Activated CD8-positive, alpha-beta memory T cell treated with anti-CD3 and anti-CD28 coated beads, Interleukin-2, amount 10 ng/mL, durations not matched to agents 7 days and 5 days (primary cell): Measurements from ENCODE around the gene METTL1. TPM values are rescaled to one million over a fixed set of nuclear protein-coding genes. Genes with fewer than 3 reads are reported as not detected.

Experiments
- ATAC-seq: fragments of 150-1000 bp; cut with Tn5 transposase; one replicate; pipeline ENCODE4 v1.10.0; 2021; ENCODE audit warnings: moderate library complexity
- CTCF ChIA-PET: fragments of 350-600 bp; sonication (Branson Sonifier 250); formaldehyde crosslinking; loops from one replicate; lab custom pipeline; 2021; ENCODE audit warnings: antibody characterized with exemption; lab: Charles Lee
- DNase-seq: peaks from one replicate; pipeline ENCODE4 v3.0.0-alpha.2; 2020
- H3K27ac Mint-ChIP-seq: one replicate; pipeline ENCODE4 v1.8.0; 2021; ENCODE audit warnings: mild to moderate bottlenecking, mixed read lengths
- H3K27me3 Mint-ChIP-seq: one replicate; pipeline ENCODE4 v1.8.0; 2021; ENCODE audit warnings: mixed read lengths
- H3K36me3 Mint-ChIP-seq: one replicate; pipeline ENCODE4 v1.8.0; 2021; ENCODE audit warnings: mild to moderate bottlenecking, mixed read lengths
- H3K4me1 Mint-ChIP-seq: one replicate; pipeline ENCODE4 v1.8.0; 2021; ENCODE audit warnings: mixed read lengths
- H3K4me3 Mint-ChIP-seq: one replicate; pipeline ENCODE4 v1.8.0; 2021; ENCODE audit warnings: mild to moderate bottlenecking, moderate library complexity, mixed read lengths
- H3K9me3 Mint-ChIP-seq: one replicate; pipeline ENCODE4 v1.8.0; 2022; ENCODE audit warnings: low read depth, mixed read lengths
- total RNA-seq, 2 experiments: library from RNA; stranded (reverse); gene quantifications; one replicate each; pipeline ENCODE4 v1.2.3, GENCODE V29; 2021

The METTL1 gene
- total RNA-seq, 2 experiments from 2014 or later, result 22.1 to 32.1 TPM

- Mint-ChIP-seq H3K27ac (no peak overlapping the region), H3K27me3 (no peaks in the 10 kb centered on the region), H3K36me3 (peaks cover 40% of the 10 kb centered on the region), H3K9me3 (no peaks in the 10 kb centered on the region), H3K4me1 (peaks cover 14% of the 10 kb centered on the region), H3K4me3 (no peak overlapping the region)
- CTCF ChIA-PET, result interaction anchor here (1.0 kb wide), 1 partner anchor 16 kb away, joined by 3 read pairs; no protein-coding TSS in a partner anchor
- ATAC-seq (no peak), DNase-seq (no peak)
Measured at GRCh38 chr12:57735198-57735855, 36.6 kb downstream of the METTL1 start.

- peaks cover 47% of the 10 kb centered on the region for H3K36me3 Mint-ChIP-seq
- peak overlapping the region; percentile 9 for H3K27ac Mint-ChIP-seq
- no peaks in the 10 kb centered on the region for H3K27me3 Mint-ChIP-seq
- H3K4me1 Mint-ChIP-seq, result peaks cover 8% of the 10 kb centered on the region
- ATAC-seq, result no peak
- H3K4me3 Mint-ChIP-seq, result no peak overlapping the region
- DNase-seq, result no peak
- CTCF ChIA-PET, result no interaction called here
- H3K9me3 Mint-ChIP-seq, result no peaks in the 10 kb centered on the region
Measured at GRCh38 chr12:57734591-57734990, 37.3 kb downstream of the METTL1 start.

GRCh38 chr12:57733928-57734327 lies 38.0 kb downstream of the METTL1 start:
- H3K36me3 Mint-ChIP-seq, result peaks cover 45% of the 10 kb centered on the region
- H3K27me3 Mint-ChIP-seq, result no peaks in the 10 kb centered on the region

GRCh38 chr12:57732726-57733593 lies 38.9 kb downstream of the METTL1 start:
- Mint-ChIP-seq H3K4me3 (no peak overlapping the region), H3K27me3 (no peaks in the 10 kb centered on the region), H3K27ac (peak overlapping the region; percentile 7), H3K4me1 (no peaks in the 10 kb centered on the region), H3K36me3 (peaks cover 51% of the 10 kb centered on the region), H3K9me3 (no peaks in the 10 kb centered on the region)
- DNase-seq (no peak), ATAC-seq (no peak)
- CTCF ChIA-PET, result interaction anchor here (1.3 to 3.1 kb wide), 2 partner anchors 8 to 25 kb away, joined by 3 to 13 read pairs; no protein-coding TSS in a partner anchor

More at GRCh38 chr12:57733928-57734327, 38.0 kb downstream of the METTL1 start:
- DNase-seq (no peak), ATAC-seq (no peak)
- Mint-ChIP-seq H3K27ac (no peak overlapping the region), H3K4me3 (no peak overlapping the region), H3K4me1 (peaks cover 1% of the 10 kb centered on the region), H3K9me3 (no peaks in the 10 kb centered on the region)
- CTCF ChIA-PET, result interaction anchor here (3.1 kb wide), 1 partner anchor 7 kb away, joined by 13 read pairs; no protein-coding TSS in a partner anchor

- H3K27ac Mint-ChIP-seq, result peak overlapping the region; percentile 47
- no peak overlapping the region for H3K4me3 Mint-ChIP-seq
- H3K36me3 Mint-ChIP-seq, result peaks cover 57% of the 10 kb centered on the region
Measured at GRCh38 chr12:57732270-57732669, 39.6 kb downstream of the METTL1 start.

GRCh38 chr12:57731411-57732080 lies 40.4 kb downstream of the METTL1 start:
- DNase-seq (no peak), ATAC-seq (no peak)
- H3K27ac Mint-ChIP-seq, result no peak overlapping the region
- H3K4me3 Mint-ChIP-seq, result no peak overlapping the region
- no peaks in the 10 kb centered on the region for H3K27me3 Mint-ChIP-seq
- no peaks in the 10 kb centered on the region for H3K4me1 Mint-ChIP-seq
- CTCF ChIA-PET, result interaction anchor here (0.9 to 3.1 kb wide), 3 partner anchors 9 to 13 kb away, joined by 3 to 13 read pairs (median 3); no protein-coding TSS in a partner anchor
- no peaks in the 10 kb centered on the region for H3K9me3 Mint-ChIP-seq
- H3K36me3 Mint-ChIP-seq, result peaks cover 58% of the 10 kb centered on the region

More at GRCh38 chr12:57732270-57732669, 39.6 kb downstream of the METTL1 start:
- Mint-ChIP-seq H3K4me1 (no peaks in the 10 kb centered on the region), H3K27me3 (no peaks in the 10 kb centered on the region), H3K9me3 (no peaks in the 10 kb centered on the region)
- ATAC-seq (no peak), DNase-seq (no peak)
- CTCF ChIA-PET, result interaction anchor here (0.9 to 3.1 kb wide), 4 partner anchors 9 to 24 kb away, joined by 3 to 13 read pairs (median 3); no protein-coding TSS in a partner anchor

- Mint-ChIP-seq H3K36me3 (peaks cover 58% of the 10 kb centered on the region), H3K4me3 (no peak overlapping the region), H3K4me1 (no peaks in the 10 kb centered on the region), H3K27me3 (no peaks in the 10 kb centered on the region), H3K9me3 (no peaks in the 10 kb centered on the region), H3K27ac (no peak overlapping the region)
- no peak for ATAC-seq
- no peak for DNase-seq
- CTCF ChIA-PET, result interaction anchor here (1.4 to 3.1 kb wide), 2 partner anchors 11 to 12 kb away, joined by 3 to 13 read pairs; no protein-coding TSS in a partner anchor
Measured at GRCh38 chr12:57730336-57731067, 41.4 kb downstream of the METTL1 start.

- CTCF ChIA-PET, result no interaction called here
- no peaks in the 10 kb centered on the region for H3K27me3 Mint-ChIP-seq
- ATAC-seq, result no peak
Measured at GRCh38 chr12:57729321-57729844, 42.5 kb downstream of the METTL1 start.

GRCh38 chr12:57727758-57728395 lies 44.0 kb downstream of the METTL1 start:
- DNase-seq, result peak; percentile 31
- Mint-ChIP-seq H3K4me3 (no peak overlapping the region), H3K9me3 (no peaks in the 10 kb centered on the region), H3K27me3 (no peaks in the 10 kb centered on the region), H3K27ac (peak overlapping the region; percentile 57), H3K36me3 (peaks cover 49% of the 10 kb centered on the region), H3K4me1 (peaks cover 2% of the 10 kb centered on the region)
- CTCF ChIA-PET, result no interaction called here
- ATAC-seq, result no peak

More at GRCh38 chr12:57729321-57729844, 42.5 kb downstream of the METTL1 start:
- peak; percentile 37 for DNase-seq
- no peak overlapping the region for H3K27ac Mint-ChIP-seq
- peaks cover 57% of the 10 kb centered on the region for H3K36me3 Mint-ChIP-seq
- H3K4me1 Mint-ChIP-seq, result peaks cover 2% of the 10 kb centered on the region
- no peaks in the 10 kb centered on the region for H3K9me3 Mint-ChIP-seq
- H3K4me3 Mint-ChIP-seq, result no peak overlapping the region

GRCh38 chr12:57726884-57727757 lies 44.8 kb downstream of the METTL1 start:
- no peak for ATAC-seq
- Mint-ChIP-seq H3K9me3 (no peaks in the 10 kb centered on the region), H3K27ac (no peak overlapping the region), H3K27me3 (no peaks in the 10 kb centered on the region), H3K4me1 (peaks cover 2% of the 10 kb centered on the region), H3K36me3 (peaks cover 47% of the 10 kb centered on the region), H3K4me3 (no peak overlapping the region)
- peak; percentile 39 for DNase-seq
- CTCF ChIA-PET, result interaction anchor here (1.1 kb wide), 1 partner anchor 38 kb away, joined by 3 read pairs; no protein-coding TSS in a partner anchor
